ENCODE data around the gene LRRC51.

- no peak for TF ChIP-seq CTCF (IDR thresholded peaks at IDR 0.05)
- no peak for TF ChIP-seq POLR2A (IDR thresholded peaks at IDR 0.05)
Measured at GRCh38 chr11:72139500-72139899, 58.9 kb downstream of the LRRC51 start.

Data from testis (tissue), 2 donors.